Neuron (in vitro differentiated cells): ENCODE results near the gene PERCC1.

Experiments used
- H2AFZ ChIP-seq: one replicate; pipeline ENCODE4 v1.6.1; 2013; ENCODE audit warnings: low read depth, mild to moderate bottlenecking, inconsistent platforms, low read length, moderate library complexity
- H3K27me3 ChIP-seq: one replicate; pipeline ENCODE4 v1.6.1; 2013; ENCODE audit warnings: low read length; ENCODE audit not compliant: insufficient read depth
- H3K36me3 ChIP-seq: one replicate; pipeline ENCODE4 v1.6.1; 2013; ENCODE audit warnings: low read length; ENCODE audit not compliant: insufficient read depth
- H3K4me1 ChIP-seq: one replicate; pipeline ENCODE4 v1.6.1; 2013; ENCODE audit warnings: low read length; ENCODE audit not compliant: insufficient read depth
- H3K4me3 ChIP-seq: 2 replicates; pipeline ENCODE4 v1.5.1; 2013; ENCODE audit warnings: mild to moderate bottlenecking, low read length, moderate library complexity
- H3K9me3 ChIP-seq: one replicate; pipeline ENCODE4 v1.6.1; 2013; ENCODE audit warnings: low read length

PERCC1 gene

GRCh38 chr16:1430759-1431496 is at the start of gene PERCC1:
Gene PERCC1, plus strand, starts transcription at chr16:1431078. Its CDS starts 1,516 bp downstream, at chr16:1432594.
- Histone ChIP-seq H3K36me3 (no peaks in the 10 kb centered on the region), H3K4me3 (no peak within 1 kb of the TSS), H3K4me1 (peaks cover 16% of the 10 kb centered on the region), H3K9me3 (no peaks in the 10 kb centered on the region), H3K27me3 (no peaks in the 10 kb centered on the region), H2AFZ (no peak within 1 kb of the TSS)

- Histone ChIP-seq H3K9me3 (no peaks in the 10 kb centered on the region), H2AFZ (no peak overlapping the region), H3K36me3 (peaks cover 8% of the 10 kb centered on the region), H3K27me3 (no peaks in the 10 kb centered on the region), H3K4me1 (peaks cover 12% of the 10 kb centered on the region), H3K4me3 (no peak overlapping the region)
These were observed 49.1 kb upstream of the PERCC1 start for GRCh38 chr16:1381612-1382406.

- H2AFZ ChIP-seq = no peak overlapping the region
- peaks cover 5% of the 10 kb centered on the region for H3K4me1 ChIP-seq
- H3K9me3 ChIP-seq = no peaks in the 10 kb centered on the region
These were observed 47.3 kb upstream of the PERCC1 start for GRCh38 chr16:1383556-1383955.

GRCh38 chr16:1385232-1385631 is 45.6 kb upstream of the PERCC1 start:
- H3K4me1 ChIP-seq = no peaks in the 10 kb centered on the region
- no peak overlapping the region for H2AFZ ChIP-seq
- H3K9me3 ChIP-seq = no peaks in the 10 kb centered on the region
- H3K4me3 ChIP-seq = no peak overlapping the region
- H3K36me3 ChIP-seq = peaks cover 21% of the 10 kb centered on the region
- no peaks in the 10 kb centered on the region for H3K27me3 ChIP-seq

More at GRCh38 chr16:1383556-1383955, 47.3 kb upstream of the PERCC1 start:
- H3K36me3 ChIP-seq = peaks cover 14% of the 10 kb centered on the region
- no peaks in the 10 kb centered on the region for H3K27me3 ChIP-seq
- H3K4me3 ChIP-seq = no peak overlapping the region

- Histone ChIP-seq H3K36me3 (peaks cover 28% of the 10 kb centered on the region), H2AFZ (no peak overlapping the region), H3K27me3 (no peaks in the 10 kb centered on the region), H3K4me1 (no peaks in the 10 kb centered on the region), H3K9me3 (no peaks in the 10 kb centered on the region), H3K4me3 (no peak overlapping the region)
These were observed 43.5 kb upstream of the PERCC1 start for GRCh38 chr16:1387331-1387730.

- no peaks in the 10 kb centered on the region for H3K4me1 ChIP-seq
- H3K36me3 ChIP-seq = peaks cover 46% of the 10 kb centered on the region
- H3K27me3 ChIP-seq = no peaks in the 10 kb centered on the region
- no peak overlapping the region for H2AFZ ChIP-seq
- H3K4me3 ChIP-seq = no peak overlapping the region
- H3K9me3 ChIP-seq = no peaks in the 10 kb centered on the region
These were observed 41.1 kb upstream of the PERCC1 start for GRCh38 chr16:1389762-1390161.

GRCh38 chr16:1390239-1390779 is 40.6 kb upstream of the PERCC1 start:
- Histone ChIP-seq H3K27me3 (no peaks in the 10 kb centered on the region), H3K4me3 (no peak overlapping the region), H3K9me3 (no peaks in the 10 kb centered on the region), H3K4me1 (no peaks in the 10 kb centered on the region), H3K36me3 (peaks cover 44% of the 10 kb centered on the region), H2AFZ (no peak overlapping the region)

GRCh38 chr16:1392826-1393225 is 38.1 kb upstream of the PERCC1 start:
- Histone ChIP-seq H2AFZ (no peak overlapping the region), H3K36me3 (peaks cover 47% of the 10 kb centered on the region), H3K4me1 (no peaks in the 10 kb centered on the region), H3K4me3 (no peak overlapping the region), H3K27me3 (no peaks in the 10 kb centered on the region), H3K9me3 (no peaks in the 10 kb centered on the region)

GRCh38 chr16:1393613-1394176 is 37.2 kb upstream of the PERCC1 start:
- no peaks in the 10 kb centered on the region for H3K9me3 ChIP-seq
- no peaks in the 10 kb centered on the region for H3K4me1 ChIP-seq
- no peaks in the 10 kb centered on the region for H3K27me3 ChIP-seq
- H3K36me3 ChIP-seq = peaks cover 44% of the 10 kb centered on the region
- no peak overlapping the region for H2AFZ ChIP-seq
- H3K4me3 ChIP-seq = no peak overlapping the region

GRCh38 chr16:1394367-1394951 is 36.4 kb upstream of the PERCC1 start:
- H2AFZ ChIP-seq = no peak overlapping the region
- H3K27me3 ChIP-seq = no peaks in the 10 kb centered on the region
- no peak overlapping the region for H3K4me3 ChIP-seq
- H3K9me3 ChIP-seq = no peaks in the 10 kb centered on the region
- peaks cover 52% of the 10 kb centered on the region for H3K36me3 ChIP-seq
- no peaks in the 10 kb centered on the region for H3K4me1 ChIP-seq

GRCh38 chr16:1395444-1396031 is 35.3 kb upstream of the PERCC1 start:
- Histone ChIP-seq H3K4me3 (no peak overlapping the region), H2AFZ (no peak overlapping the region), H3K4me1 (no peaks in the 10 kb centered on the region), H3K36me3 (peaks cover 49% of the 10 kb centered on the region), H3K27me3 (no peaks in the 10 kb centered on the region), H3K9me3 (no peaks in the 10 kb centered on the region)

- Histone ChIP-seq H2AFZ (no peak overlapping the region), H3K27me3 (no peaks in the 10 kb centered on the region), H3K9me3 (no peaks in the 10 kb centered on the region), H3K36me3 (peaks cover 48% of the 10 kb centered on the region), H3K4me3 (no peak overlapping the region), H3K4me1 (no peaks in the 10 kb centered on the region)
These were observed 33.1 kb upstream of the PERCC1 start for GRCh38 chr16:1397779-1398178.
